NCI-H146 (cell line): Measurements from ENCODE around the gene SCYGR3.
"Not testable (repeated sequence)": the region's sequence is repeated elsewhere in the genome, so short reads cannot be mapped to it uniquely, and the experiment has no call there.

Experiments used
- DNase-seq: peaks from one replicate; lab custom pipeline; 2025; lab: John Stamatoyannopoulos, UW

SCYGR3 gene

DNA sequence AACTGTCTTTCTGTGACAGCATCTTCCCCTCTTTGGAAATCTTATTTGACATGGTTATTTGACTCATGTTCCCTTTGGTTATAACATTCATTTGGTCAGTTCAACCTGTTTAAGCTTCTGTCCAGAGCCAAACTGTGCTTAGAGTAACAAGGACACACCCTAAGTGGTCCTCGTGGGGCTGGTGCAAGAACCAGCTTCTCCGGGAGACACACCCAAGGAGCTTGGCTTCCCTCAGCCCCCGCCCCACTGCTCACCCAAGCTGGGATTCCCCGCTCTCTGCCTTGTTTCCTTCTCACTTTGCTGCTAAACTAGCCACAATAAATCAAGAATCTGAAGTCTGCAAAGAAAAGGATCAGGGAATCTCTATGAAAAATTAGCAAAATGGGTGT, 1.4 kb downstream of the SCYGR3 start:
- DNase-seq, result no peak

DNA sequence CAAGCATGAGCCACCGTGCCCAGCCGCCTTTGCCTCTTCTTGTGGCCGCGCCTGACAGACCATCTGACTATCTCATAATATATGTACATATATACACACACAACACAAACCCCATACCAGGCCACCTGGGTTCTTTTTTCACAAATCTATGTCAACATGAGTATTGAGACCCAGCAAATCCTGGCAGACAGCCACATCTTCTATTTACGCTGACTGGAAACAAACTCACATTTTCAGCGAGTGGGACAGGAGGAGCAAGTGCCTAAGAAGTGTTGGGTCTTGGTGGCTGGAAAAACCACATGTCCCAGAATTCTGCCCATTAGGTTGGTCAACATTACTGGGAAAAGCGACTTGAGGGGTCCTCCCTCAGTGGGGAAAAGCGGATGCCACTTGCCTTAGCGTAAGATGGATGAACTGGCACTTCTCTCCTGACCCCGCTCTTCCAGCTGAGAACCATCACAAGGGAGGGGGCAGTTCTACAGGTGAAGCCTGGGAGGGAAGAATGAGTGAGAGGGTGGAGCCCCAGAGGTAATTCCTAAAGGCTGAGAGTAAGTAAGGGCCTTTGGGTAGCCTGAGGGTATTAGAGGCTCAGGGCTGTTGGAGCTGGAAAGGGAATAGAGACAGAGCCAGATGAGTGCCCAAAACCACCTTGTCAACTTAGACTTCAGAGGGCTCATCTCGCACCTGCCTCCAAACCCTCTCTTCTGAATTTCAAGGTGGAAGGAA, 1.9 kb downstream of the SCYGR3 start:
- DNase-seq, result peak; percentile 12

DNA sequence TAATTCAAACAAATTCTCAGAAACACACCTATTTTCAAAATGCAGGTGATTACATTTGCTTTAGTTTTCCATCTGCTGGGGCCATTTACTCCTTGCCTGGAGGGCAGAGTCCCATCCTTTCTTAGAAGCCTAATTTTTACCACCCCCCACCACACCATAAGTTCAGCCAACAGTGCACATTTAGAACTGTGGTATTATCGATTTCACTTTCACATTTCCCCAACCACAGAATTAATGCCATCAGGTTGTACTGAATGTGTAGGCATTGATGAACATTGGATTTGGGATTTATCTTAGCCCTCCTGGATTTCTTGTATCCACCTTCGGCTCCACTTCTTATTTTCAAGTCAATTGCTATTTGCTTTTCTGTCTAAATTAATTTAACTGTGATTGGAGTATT, 4.5 kb downstream of the SCYGR3 start:
- no peak for DNase-seq

GRCh38 chr2:227608561-227609338, 5.9 kb downstream of the SCYGR3 start:
- no peak for DNase-seq

DNA sequence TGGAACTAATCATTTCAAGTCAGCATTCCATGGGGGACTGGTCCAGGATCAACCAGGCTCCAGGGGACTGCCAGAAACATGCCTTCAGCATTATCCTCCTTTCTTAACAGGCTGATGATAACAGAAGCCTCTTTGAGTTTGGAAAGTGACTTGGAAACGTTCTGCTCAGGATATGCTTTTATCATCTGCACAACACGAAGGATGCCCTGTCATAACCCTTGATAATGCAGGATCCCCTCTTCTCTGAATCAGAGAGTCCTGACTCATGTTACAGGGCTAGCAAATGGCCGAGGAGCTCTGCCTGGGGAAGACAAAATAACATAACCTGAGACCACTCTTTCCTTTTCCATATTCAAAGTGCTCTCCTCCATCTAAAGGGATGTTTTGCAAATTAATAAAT, 6.7 kb downstream of the SCYGR3 start:
- no peak for DNase-seq

- no peak for DNase-seq
Measured at GRCh38 chr2:227606476-227606875, 8.2 kb downstream of the SCYGR3 start.

DNA sequence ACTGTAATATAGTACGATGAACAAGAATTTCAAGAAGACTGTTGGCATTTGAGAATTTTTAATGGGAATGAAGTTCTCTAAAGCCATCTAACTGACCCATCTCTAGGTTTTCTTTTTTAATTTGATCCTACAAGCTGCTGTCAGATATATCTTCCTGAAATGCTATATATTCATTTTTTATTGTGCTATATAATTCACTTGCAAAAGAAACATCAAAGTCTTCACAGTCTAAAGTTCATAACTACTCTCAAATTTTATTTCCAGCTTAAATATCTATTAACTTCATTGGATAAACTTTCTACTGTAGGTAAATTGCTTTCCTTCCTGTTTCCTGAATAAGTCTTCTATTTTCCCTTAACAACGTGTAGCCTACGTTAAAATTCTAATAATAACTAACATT, 12.3 kb downstream of the SCYGR3 start:
- DNase-seq, result no peak

GRCh38 chr2:227598835-227599503, 15.7 kb downstream of the SCYGR3 start, which contains the start of gene SCYGR2:
TSS of gene SCYGR2 (plus strand) at chr2:227598893. CDS start at chr2:227598893, 0 bp downstream.
- DNase-seq, result not testable (repeated sequence)

DNA sequence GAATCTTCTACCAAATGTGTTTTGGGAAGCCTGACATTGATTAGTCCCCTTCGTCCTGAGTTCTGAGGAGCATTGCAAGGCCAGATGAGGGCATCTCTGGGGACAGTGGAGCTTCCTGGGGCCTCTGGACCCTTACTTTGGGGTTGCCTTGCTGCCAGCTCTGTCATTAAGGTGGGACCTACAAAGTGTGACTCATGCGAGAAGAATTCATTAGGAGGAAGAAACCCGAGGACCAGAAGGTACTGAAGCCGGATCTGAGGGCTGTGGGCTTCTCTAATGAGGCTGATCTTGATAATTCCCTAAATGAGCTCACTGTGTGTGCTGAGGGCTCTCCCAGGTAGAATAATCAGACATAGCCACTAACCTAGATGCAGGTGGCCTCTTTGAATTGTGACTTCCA, 16.6 kb downstream of the SCYGR3 start:
- DNase-seq, result no peak

DNA sequence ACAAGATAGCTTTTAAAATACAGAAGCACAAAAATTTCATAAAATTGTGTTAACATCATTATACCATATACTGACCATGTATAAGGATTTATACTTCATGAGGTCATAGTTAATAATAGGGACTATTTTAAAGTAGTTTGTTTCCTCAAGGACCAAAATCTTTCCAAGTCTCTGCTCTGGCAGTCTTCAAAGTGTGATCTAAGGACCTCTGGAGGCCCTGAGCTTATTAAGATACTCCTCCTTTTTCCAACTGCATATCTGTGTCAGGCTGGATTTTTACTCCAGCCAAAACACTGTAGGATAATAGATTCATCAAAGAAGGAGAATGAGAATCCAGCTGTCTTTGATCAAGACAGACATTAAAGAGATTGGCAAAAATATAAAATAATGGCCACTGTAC, 17.6 kb downstream of the SCYGR3 start:
- DNase-seq, result no peak

GRCh38 chr2:227595797-227596196, 18.8 kb downstream of the SCYGR3 start:
- DNase-seq, result no peak

GRCh38 chr2:227592694-227593387, 21.8 kb downstream of the SCYGR3 start:
- no peak for DNase-seq

DNA sequence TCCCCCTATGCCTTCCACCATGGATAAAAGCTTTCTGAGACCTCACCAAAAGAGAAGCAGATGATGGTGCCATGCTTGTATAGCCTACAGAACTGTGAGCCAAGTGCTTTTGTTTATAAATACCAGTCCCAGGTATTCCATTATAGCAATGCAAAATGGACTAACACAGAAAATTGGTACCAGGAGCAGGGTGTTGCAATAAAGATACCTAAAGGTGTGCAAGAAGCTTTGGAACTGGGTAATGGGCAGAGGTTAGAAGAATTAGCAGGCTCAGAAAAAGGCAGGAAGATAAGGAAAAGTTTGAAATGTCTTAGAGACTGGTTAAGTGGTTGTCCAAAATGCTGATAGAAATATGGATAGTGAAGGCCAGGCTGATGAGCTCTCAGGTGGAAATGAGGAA, 32.3 kb downstream of the SCYGR3 start:
- no peak for DNase-seq

DNA sequence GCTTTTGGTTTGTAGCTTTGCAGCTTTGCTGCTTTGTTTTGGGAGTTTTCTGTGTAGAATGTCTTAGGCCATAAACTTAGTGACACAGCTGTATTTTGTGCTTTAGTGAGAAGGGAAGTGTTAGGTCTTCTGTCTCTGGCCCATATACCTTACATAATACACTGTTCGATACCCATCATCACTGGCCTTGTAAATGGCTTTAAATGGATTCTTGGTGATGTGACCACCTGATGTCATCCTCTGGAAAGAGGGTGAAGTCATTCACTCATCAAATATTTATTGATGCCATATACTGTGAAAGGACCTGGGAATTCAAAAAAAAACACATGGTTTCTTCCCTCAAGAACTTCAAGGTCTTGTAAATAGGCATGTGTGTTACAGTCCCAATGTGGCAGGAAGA, 34.8 kb downstream of the SCYGR3 start:
- DNase-seq, result no peak

GRCh38 chr2:227578642-227579041, 36.0 kb downstream of the SCYGR3 start:
- DNase-seq, result no peak

DNA sequence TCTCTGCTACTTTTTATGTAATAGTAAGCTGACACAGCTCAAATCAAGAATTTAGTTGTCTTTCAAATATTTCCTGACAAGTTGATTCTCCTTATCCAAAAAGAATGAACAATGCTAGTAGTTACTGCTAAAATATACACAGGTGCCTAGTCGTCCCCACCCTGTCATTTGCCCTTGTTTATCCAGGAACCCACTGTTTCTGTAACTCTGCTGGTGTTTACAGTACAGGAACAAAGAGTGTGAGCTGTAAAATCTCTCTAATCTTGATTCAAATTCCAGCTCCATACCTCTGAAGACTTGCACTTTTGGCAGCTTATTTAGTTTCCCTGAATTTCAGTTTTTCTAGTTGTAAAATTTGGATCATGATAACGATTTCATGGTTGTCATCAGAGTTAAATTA, 37.1 kb downstream of the SCYGR3 start:
- DNase-seq, result no peak

- no peak for DNase-seq
Measured at GRCh38 chr2:227576812-227577211, 37.8 kb downstream of the SCYGR3 start.

- DNase-seq, result no peak
Measured at GRCh38 chr2:227576110-227576509, 38.5 kb downstream of the SCYGR3 start.

- DNase-seq, result no peak
Measured at GRCh38 chr2:227570615-227571014, 44.0 kb downstream of the SCYGR3 start.

GRCh38 chr2:227568852-227569169, 45.8 kb downstream of the SCYGR3 start:
- DNase-seq, result no peak

- DNase-seq, result no peak
Measured at GRCh38 chr2:227566012-227566411, 48.6 kb downstream of the SCYGR3 start.

GRCh38 chr2:227565080-227565479, 49.6 kb downstream of the SCYGR3 start:
- no peak for DNase-seq
